ENCODE data around the gene DPYSL4.

- no peak for TF ChIP-seq CTCF (IDR thresholded peaks at IDR 0.05; ENCODE audit: insufficient read depth, low read depth, low read length)
- no peak for TF ChIP-seq EZH2 (IDR thresholded peaks at IDR 0.05; ENCODE audit: insufficient read depth, low read length)
Observed at GRCh38 chr10:132253092-132253687, 66.4 kb downstream of the DPYSL4 start.

Measured in astrocyte (in vitro differentiated cells and primary cell).